Measurements from ENCODE around the gene DOCK11. TPM values are rescaled to one million over a fixed set of nuclear protein-coding genes. Genes with fewer than 3 reads are reported as not detected.

Gene DOCK11
- total RNA-seq, 4 donors from 2014 or later, result 30.0 to 50.7 (median 35.7) TPM

- no peaks in the 10 kb centered on the region for H3K27me3 ChIP-seq
- H3K9me3 ChIP-seq, result no peaks in the 10 kb centered on the region
- no peak for DNase-seq (ENCODE audit: low spot score in 2 of 2)
- no peak for TF ChIP-seq POLR2A (IDR thresholded peaks at IDR 0.05)
- no peak for TF ChIP-seq EP300 (IDR thresholded peaks at IDR 0.05)
- TF ChIP-seq CTCF (IDR thresholded peaks at IDR 0.05), result no peak
- H3K27ac ChIP-seq, result peak overlapping the region in 3 of 4 donors; percentile 65 to 93 (median 89)
- H3K36me3 ChIP-seq, result no peaks in the 10 kb centered on the region
- no peak overlapping the region for H3K4me3 ChIP-seq
- WGBS, 2 donors, result 72 to 81% methylated on average over 3 of the region's 3 CpGs
- peaks cover 0 to 33% (median 2%) of the 10 kb centered on the region in 4 donors for H3K4me1 ChIP-seq
Measured at GRCh38 chrX:118726396-118726795, 230.8 kb downstream of the DOCK11 start.

- H3K27ac ChIP-seq, result peak within 1 kb of the TSS; percentile 62 to 93 (median 88)
- peak in 1 of 2 donors; percentile 50 for TF ChIP-seq POLR2A (IDR thresholded peaks at IDR 0.05)
- peak in 2 of 5 experiments; percentile 13 to 25 for TF ChIP-seq CTCF (IDR thresholded peaks at IDR 0.05)
- TF ChIP-seq EP300 (IDR thresholded peaks at IDR 0.05), result peak in 1 of 2 donors; percentile 17
- no peaks in the 10 kb centered on the region for H3K36me3 ChIP-seq
- WGBS, 2 donors, result 22 to 37% methylated on average over 4 to 53 of the region's 56 CpGs
- H3K4me3 ChIP-seq, result peak within 1 kb of the TSS; percentile 50 to 84 (median 54)
- H3K9me3 ChIP-seq, result no peaks in the 10 kb centered on the region
- H3K27me3 ChIP-seq, result no peaks in the 10 kb centered on the region
- peaks cover 0 to 33% (median 2%) of the 10 kb centered on the region in 4 donors for H3K4me1 ChIP-seq
- peak; percentile 58 to 63 for DNase-seq (ENCODE audit: low spot score in 2 of 2)
Measured at GRCh38 chrX:118726887-118727685, 231.5 kb downstream of the DOCK11 start, which contains the start of gene IL13RA1. IL13RA1 (plus strand) TSS chrX:118727606; CDS start chrX:118727639, 33 bp downstream.

DNA sequence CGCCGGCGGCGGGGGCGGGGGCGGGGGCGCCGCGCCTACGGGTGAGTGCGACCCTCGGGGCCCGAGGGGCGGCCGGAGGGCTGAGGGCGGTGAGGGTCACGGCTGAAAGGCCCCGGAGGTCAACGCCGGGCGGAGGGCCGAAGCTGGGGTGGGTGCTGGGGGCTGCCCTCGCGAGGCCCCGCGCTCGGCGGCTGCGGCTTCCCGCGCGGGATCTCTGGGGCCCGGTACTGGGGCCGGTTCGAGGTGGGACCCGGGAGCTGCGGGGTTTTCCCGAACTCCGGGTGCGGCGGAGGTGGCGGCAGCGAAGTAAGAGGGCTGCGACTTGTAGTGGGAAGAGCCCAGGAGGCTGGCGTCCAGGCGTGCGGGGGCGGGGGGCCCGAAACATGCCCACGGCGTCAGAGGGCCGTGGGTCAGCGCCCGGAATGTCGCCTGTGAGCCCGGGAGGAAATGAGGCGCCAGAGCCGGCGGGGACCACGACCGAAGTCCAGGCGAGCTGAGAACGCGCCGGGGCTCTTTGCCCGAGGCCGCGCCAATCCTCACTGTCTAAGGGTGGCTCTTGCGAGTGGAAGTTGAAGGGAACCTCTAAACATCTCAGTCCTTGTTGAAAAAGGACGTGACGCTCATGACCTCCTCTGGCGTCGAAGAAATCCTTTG is 232.2 kb downstream of the DOCK11 start:
- Histone ChIP-seq H3K27me3 (no peaks in the 10 kb centered on the region), H3K9me3 (no peaks in the 10 kb centered on the region), H3K27ac (peak overlapping the region; percentile 62 to 93 (median 88)), H3K4me3 (peak overlapping the region; percentile 50 to 84 (median 54)), H3K36me3 (no peaks in the 10 kb centered on the region), H3K4me1 (peaks cover 0 to 33% (median 2%) of the 10 kb centered on the region in 4 donors)
- WGBS, 2 donors, result 1 to 61% methylated on average over 28 to 55 of the region's 73 CpGs
- peak in 1 of 2 donors; percentile 28 for TF ChIP-seq EP300 (IDR thresholded peaks at IDR 0.05)
- TF ChIP-seq CTCF (IDR thresholded peaks at IDR 0.05), result no peak
- no peak for DNase-seq (ENCODE audit: low spot score in 2 of 2)

DNA sequence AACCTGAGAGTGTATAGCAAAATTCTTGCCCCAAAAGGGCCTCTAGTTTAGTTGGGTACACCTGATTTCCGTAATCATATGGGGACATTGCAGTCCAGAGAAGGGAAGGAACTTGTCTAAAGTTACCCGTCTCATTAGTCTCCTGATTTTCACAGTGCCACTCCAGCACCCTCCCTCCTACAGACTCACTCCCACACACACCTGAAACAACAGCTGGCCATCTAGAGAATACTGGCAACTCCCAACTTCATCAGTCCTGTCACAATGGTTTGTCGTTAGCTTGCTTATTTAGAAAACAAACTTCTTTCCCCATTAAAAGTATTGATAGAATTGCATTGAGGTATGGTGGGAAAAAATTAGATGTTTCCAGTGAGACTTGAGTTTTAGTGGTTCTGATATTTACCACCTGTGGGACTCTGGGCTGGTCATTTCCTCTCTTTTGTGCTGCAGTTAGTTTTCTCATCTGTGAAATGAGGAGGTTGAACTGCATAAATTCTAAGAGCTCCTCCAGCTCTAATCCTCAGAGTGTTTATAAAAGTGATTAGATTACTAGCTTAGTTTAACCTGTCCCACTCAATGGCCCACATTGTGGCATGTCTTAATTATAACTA is 233.5 kb downstream of the DOCK11 start:
- TF ChIP-seq EP300 (IDR thresholded peaks at IDR 0.05), result no peak
- TF ChIP-seq POLR2A (IDR thresholded peaks at IDR 0.05), result no peak
- no peak for TF ChIP-seq CTCF (IDR thresholded peaks at IDR 0.05)
- Histone ChIP-seq H3K4me1 (peaks cover 0 to 33% (median 2%) of the 10 kb centered on the region in 4 donors), H3K36me3 (no peaks in the 10 kb centered on the region), H3K4me3 (peak overlapping the region in 1 of 4 donors; percentile 84), H3K27ac (peak overlapping the region in 2 of 4 donors; percentile 49 to 93), H3K9me3 (no peaks in the 10 kb centered on the region), H3K27me3 (no peaks in the 10 kb centered on the region)
- 63 to 82% methylated on average over 3 of the region's 3 CpGs for WGBS, 2 donors
- no peak for DNase-seq (ENCODE audit: low spot score in 2 of 2)
